ENCODE results near the gene KNOP1.

KNOP1 gene

DNA sequence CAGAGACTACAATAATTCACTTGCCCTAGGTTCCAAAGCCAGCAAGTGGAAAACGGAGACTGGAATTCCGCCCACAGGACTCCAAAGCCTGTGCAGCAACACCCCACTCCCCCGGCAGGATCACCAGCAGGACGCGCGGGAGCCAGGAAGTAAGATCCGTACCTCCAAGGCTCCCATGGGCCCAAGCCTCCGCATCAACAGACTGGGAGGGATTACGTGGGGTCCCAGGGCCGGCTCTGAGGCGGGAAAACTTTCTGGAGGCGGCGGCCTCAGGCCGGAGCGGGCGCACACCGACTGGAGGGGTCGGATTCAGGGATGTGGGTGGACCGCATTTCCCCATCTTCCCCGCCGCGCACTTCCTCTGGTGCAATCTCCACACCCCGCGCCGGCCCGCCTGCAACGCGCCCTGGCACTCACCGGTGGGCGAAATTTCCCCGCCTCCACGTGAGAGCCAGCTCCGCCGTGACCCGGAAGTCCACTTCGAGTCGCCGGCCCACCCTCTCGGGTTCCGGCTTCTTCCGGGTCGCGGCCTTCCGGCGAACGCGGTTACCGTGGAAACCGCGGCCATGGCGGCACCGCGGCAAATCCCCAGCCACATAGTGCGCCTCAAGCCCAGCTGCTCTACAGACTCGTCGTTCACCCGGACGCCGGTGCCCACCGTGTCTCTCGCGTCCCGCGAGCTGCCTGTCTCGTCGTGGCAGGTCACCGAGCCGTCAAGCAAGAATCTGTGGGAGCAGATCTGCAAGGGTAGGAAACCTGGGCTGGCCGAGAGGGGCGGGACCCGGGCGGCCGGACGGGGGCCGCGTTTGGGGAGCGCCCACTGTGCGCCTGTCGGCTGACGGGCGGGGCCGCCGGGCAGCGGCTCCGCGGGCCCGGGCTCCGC lies at the start of gene KNOP1, which contains the start of gene IQCK:
Gene KNOP1, minus strand, starts transcription at position 487 of the 883 bp plus-strand sequence. CDS start 3,192 bp downstream, outside the sequence.
Gene IQCK, plus strand, starts transcription at position 531 of the 883 bp plus-strand sequence. Its CDS starts 36 bp downstream, at position 567.
- peak; percentile 90 for DNase-seq (ENCODE audit: low read depth)

GRCh38 chr16:19767497-19767896 lies 49.5 kb upstream of the KNOP1 start:
- DNase-seq (ENCODE audit: low read depth), result no peak

- DNase-seq (ENCODE audit: low read depth), result no peak
Observed at GRCh38 chr16:19766988-19767387, 49.0 kb upstream of the KNOP1 start.

- no peak for DNase-seq (ENCODE audit: low read depth)
Observed at GRCh38 chr16:19766554-19766884, 48.5 kb upstream of the KNOP1 start.

- no peak for DNase-seq (ENCODE audit: low read depth)
Observed at GRCh38 chr16:19765860-19766553, 48.0 kb upstream of the KNOP1 start.

DNA sequence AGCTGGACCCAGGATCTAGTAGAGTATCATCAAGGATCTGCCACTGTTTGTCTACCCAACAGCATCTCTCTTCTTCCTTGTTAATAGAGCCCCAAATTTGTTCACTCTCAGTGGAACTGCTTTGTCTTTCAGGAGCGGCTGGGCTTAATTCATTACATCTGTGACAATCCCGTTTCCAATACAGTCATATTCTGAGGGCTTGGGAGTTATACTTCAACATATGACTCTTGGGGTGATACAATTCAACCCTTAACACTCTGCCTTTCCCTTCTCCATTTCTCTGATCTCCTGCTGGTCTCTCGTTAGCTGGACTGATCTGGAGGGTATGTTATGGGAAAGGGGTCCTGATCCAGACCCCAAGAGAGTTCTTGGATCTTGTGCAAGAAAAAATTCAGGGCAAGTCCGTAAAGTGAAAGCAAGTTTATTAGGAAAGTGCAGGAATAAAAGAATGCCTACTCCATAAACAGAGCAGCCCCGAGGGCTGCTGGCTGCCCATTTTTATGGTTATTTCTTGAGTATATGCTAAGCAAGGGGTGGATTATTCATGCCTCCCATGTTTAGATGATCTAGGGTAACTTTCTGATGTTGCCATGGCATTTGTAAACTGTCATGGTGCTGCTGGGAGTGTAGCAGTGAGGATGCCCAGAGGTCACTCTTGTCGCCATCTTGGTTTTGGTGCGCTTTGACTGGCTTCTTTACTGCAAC lies 42.5 kb upstream of the KNOP1 start:
- no peak for DNase-seq (ENCODE audit: low read depth)

DNA sequence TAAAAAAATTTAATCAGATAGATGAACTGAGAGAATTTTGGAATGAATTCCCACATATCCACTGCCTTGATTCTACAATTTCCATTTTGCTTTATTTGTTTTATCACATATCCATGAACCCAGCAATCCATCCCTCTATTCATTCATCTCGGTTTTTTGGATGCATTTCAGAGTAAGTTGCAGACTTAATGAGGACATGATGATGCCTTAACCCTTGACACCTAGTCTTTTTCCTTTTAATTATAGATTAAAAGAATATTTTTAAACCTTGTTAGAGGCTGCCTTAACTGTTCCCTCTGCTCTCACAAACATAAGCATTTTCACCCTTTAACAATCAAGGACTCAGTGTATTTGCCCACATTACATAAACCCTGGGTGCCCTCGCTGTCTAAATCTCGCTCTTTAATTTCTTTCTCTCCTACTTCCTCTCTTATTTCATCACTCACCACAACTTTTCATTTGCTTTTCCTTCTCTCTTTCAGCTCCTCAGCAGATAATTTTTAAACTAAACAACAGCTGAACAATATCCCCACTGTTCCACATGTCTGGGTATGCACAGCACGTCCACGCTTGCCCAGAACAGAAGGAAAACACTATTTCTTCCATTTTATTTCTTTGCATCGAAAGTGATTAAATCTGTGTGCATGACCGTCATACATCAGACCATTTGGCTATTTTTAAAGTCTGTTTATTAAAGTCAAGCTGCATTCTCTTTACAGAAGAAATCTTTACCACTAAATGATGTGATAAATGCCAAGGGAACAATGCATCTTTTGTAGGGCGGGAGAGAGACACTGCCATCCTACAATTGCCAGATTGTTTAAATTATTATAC lies 40.0 kb upstream of the KNOP1 start:
- no peak for DNase-seq (ENCODE audit: low read depth)

- DNase-seq (ENCODE audit: low read depth), result peak; percentile 13
Observed at GRCh38 chr16:19757026-19757425, 39.0 kb upstream of the KNOP1 start.

- DNase-seq (ENCODE audit: low read depth), result no peak
Observed at GRCh38 chr16:19755268-19755667, 37.2 kb upstream of the KNOP1 start.

DNA sequence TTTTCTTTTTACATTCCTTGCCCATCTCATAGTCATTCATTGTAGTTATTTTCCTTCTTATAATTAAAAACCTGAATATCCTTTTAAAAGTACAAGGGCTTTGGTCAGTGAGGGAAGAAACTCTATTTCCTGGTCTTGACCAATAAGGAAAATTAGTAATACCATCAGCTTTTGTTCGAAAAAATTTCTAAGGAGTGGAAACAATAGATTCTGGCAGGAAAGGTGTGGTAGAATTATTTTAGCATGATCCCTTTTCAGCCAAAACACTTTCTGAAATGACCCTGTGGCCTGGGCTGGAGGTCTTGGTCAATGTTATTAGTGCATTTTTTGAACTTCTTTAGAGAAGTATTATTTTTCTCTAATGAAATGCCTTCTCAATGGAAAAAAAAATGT lies 36.6 kb upstream of the KNOP1 start:
- DNase-seq (ENCODE audit: low read depth), result no peak

DNA sequence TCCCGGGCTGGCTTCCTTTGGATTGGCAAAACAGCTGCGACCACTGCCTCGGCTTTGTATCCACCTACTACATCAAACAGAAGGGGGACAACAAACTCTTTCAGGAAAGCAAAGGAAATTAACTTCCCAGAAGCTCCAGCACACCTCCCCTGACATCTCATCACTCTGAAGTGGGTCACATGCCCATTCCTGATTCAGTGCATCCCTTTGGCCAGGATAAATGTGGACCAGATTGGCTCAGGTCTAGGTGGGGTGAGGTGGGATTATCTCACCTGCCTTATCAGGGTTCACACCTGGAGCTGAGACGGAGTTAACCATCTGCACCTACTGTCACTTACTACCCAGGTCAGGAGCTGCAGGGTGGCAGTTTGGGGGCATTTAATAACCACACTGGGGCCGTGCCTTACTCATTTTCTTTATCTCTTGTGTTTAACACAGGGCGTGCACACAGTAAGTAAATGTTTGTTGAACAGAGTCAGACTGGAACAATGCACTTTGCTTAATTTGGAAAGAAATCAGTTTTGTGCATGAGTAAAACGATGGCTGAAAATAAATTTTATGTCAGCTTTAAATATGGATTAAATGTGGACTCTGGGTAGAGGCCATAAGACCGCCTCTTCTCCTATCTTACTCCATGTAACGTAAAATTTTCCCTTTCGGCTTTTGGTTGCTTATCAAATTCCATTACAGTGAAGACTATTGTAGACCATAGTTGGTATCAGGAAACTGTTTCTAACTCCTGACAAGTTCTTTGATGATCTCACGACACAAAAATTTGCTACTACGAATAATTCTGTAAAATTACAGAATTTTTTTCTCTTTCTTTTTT lies 36.0 kb upstream of the KNOP1 start:
- peak; percentile 58 for DNase-seq (ENCODE audit: low read depth)

- DNase-seq (ENCODE audit: low read depth), result no peak
Observed at GRCh38 chr16:19751478-19752385, 33.7 kb upstream of the KNOP1 start.

GRCh38 chr16:19749571-19750080 lies 31.6 kb upstream of the KNOP1 start:
- DNase-seq (ENCODE audit: low read depth), result no peak

- no peak for DNase-seq (ENCODE audit: low read depth)
Observed at GRCh38 chr16:19748389-19749168, 30.6 kb upstream of the KNOP1 start.

DNA sequence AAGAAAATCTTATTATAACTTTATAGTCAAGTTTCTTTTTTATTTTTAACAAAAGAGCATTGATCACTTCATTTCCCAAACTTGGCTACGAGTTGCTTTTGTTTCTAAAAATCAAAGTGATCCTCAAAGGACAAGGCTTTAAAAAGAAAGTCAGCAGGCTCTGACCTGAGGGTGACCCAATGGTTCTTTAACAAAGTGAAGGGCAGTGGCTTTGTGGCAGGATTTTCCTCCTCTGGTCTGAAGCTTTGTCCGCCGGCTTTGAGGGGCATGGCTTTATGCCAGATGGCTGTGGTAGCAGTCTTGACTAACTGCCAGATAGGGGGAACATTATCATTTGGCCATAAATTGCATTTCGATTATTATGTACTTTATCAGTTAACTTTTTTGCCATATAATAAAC lies 28.5 kb upstream of the KNOP1 start:
- no peak for DNase-seq (ENCODE audit: low read depth)

DNA sequence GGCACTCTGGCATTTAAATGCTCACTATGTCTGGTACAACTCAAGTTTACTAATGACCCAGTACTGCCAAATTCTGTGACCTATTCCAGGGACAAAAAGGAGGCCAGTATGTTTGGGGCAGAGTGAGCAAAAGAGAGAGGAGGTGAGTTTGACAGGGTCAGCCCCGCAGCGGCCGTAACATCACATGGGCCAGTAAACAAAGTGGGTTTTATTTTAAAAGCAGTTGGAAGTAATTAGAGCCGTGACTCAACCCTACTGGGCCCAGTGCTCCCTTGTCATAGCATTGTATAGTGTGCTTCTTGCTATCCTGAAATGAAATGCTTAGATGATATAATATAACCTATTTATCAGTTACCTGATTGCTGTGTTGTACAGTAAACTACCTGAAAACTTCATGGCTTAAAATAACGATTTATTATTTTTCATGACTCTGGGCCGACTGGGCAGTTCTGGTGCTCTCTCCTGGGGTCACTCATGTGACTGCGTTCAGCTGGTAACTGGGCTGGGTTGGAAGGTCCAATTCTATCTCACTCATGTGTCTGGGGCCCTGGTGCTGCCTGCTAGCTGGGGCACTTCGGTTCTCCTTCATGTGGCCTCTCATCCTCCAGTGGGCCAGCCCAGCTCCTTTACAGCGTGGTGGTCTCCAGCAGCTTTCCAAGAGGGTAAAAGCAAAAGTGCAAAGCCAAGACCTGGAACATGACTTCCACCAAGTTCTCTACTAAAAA lies 27.4 kb upstream of the KNOP1 start:
- peak; percentile 36 for DNase-seq (ENCODE audit: low read depth)

GRCh38 chr16:19744670-19745069 lies 26.6 kb upstream of the KNOP1 start:
- DNase-seq (ENCODE audit: low read depth), result no peak

DNA sequence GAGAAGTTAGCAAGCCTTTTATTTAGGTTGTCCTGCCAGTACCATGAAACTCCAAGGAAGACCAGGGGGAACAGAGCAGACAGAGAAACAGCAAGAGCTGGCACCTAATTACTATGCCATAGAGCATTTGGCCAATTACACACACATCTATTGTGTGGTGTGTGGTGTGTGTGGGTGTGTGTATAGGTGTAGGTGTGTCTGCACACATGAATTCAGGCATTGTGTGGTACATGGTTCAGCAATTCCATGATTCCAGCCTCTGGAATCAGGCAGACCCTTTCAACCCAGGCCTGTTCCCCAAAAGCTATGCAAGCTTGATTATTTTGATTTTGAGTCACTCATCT lies 25.8 kb upstream of the KNOP1 start:
- DNase-seq (ENCODE audit: low read depth), result no peak
